ENCODE measurements around the gene ABCA12.

- no peak for TF ChIP-seq CEBPG (CRISPR knock-in tag; IDR thresholded peaks at IDR 0.05)
- TF ChIP-seq CEBPG (tag; conservative IDR thresholded peaks at IDR 0.05 in 1 of 2, IDR thresholded peaks at IDR 0.05 in 1 of 2): no peak
- no peak for TF ChIP-seq USF2 (CRISPR knock-in tag; IDR thresholded peaks at IDR 0.05)
- TF ChIP-seq SFPQ (IDR thresholded peaks at IDR 0.05; ENCODE audit: low read depth, low read length): no peak
- TF ChIP-seq TAL1 (IDR thresholded peaks at IDR 0.05): no peak
- TF ChIP-seq HCFC1 (IDR thresholded peaks at IDR 0.05; ENCODE audit: low read depth, low read length): no peak
- no peak for TF ChIP-seq FOXP1 (CRISPR knock-in tag; IDR thresholded peaks at IDR 0.05)
- no peak for TF ChIP-seq NR2F6 (CRISPR knock-in tag; IDR thresholded peaks at IDR 0.05)
- no peak for TF ChIP-seq POLR2A (conservative IDR thresholded peaks at IDR 0.05)
Measured at GRCh38 chr2:214899751-214900150, 238.7 kb downstream of the ABCA12 start.
